GM18873 (cell line): ENCODE data around the gene PRELID1.
"Not testable (repeated sequence)": the region's sequence is repeated elsewhere in the genome, so short reads cannot be mapped to it uniquely, and the experiment has no call there.

Experiments used
- ATAC-seq: cut with Tn5 transposase; IDR thresholded peaks from one replicate; pipeline ENCODE4 v1.9.1; 2021; ENCODE audit warnings: mild to moderate bottlenecking, moderate library complexity, moderate number of reproducible peaks; ENCODE audit not compliant: unreplicated experiment, low FRiP score

The PRELID1 gene

DNA sequence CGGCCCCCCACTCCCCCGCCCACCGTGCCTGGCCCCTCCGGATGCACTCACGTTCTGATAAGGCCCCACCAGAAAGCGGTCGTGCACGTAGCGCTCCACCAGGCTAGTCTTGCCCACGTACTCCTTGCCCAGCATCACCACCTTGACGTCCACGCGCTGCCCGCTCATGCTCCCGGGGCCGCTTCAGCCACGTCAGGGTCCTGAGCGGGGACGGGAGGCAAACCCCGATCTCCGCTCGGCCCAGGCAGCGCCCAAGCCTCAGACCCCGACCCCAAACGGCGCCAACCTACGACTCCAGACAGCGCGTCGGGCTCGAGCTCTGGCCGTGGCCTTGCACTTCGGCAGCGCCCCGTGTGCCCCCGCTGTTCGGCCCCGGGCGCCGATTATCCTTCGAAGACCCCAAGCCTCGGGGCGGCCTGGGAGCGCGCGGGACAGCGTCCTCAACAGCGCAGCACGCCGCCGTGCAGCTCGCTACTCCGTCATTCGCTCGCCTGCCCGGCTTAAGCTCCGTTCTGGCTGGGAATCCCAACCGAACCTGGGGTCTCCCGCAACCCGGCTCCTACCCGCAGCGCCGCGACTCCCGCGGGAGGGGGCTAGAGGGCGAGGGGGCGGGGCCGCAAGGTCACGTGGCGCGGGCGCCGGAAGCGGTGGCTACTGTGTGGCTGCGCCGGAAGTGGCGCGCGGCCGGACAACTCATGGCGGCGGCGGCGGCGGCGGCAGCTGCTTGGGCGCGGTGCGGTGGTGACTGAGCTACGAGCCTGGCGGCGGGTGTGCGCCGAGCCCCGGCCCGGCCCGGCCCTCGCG, at the start of gene PRELID1, which contains the start of gene RAB24:
Gene PRELID1, plus strand, starts transcription at position 679 of the 804 bp plus-strand sequence. CDS start 187 bp downstream, outside the sequence.
Gene RAB24, minus strand, starts transcription at position 599 of the 804 bp plus-strand sequence. Its CDS starts 431 bp downstream, at position 168.
- ATAC-seq = peak; percentile 35

DNA sequence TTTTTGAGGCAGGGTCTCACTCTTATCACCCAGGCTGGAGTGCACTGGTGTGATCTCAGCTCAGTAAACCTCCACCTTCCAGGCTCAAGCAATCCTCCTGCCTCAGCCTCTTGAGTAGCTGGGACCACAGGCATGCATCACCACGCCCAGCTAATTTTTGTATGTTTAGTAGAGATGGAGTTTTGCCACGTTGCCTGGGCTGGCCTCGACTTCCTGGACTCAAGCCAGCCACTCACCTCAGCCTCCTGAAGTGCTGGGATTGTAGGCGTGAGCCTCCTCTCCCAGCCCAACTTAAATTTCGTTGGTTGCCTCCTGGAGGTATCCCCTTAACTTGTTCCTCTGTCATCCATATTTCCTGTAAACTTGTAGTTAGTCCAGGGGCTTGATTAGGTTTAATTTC, 47.3 kb upstream of the PRELID1 start:
- no peak for ATAC-seq

DNA sequence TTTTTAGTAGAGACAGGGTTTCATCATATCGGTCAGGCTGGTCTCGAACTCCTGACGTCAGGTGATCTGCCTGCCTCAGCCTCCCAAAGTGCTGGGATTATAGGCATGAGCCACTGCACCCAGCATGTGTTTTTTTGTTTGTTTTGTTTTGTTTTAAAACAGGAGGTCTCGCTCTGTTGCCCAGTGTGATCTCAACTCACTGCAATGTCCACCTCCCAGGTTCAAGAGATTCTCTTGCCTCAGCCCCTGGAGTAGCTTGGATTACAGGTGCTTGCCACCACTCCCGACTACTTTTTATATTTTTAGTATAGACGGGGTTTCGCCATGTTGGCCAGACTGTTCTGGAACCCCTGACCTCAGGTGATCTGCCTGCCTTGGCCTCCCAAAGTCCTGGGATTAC, 44.9 kb upstream of the PRELID1 start:
- not testable (repeated sequence) for ATAC-seq

DNA sequence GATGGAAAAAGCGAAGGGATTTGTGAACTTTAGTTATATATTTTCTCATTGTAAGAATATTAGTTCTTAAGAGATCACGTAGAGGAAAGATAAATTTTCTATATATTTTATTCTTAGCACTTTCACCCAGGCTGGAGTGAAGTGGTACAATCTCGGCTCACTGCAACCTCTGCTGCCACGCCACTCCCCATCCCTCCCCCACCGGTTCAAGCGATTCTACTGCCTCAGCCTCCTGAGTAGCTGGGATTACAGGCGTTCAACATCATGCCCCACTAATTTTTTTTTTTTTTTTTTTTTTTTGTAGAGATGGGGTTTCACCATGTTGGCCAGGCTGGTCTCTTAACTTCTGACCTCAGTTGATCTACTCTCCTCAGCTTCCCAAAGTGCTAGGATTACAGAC, 42.6 kb upstream of the PRELID1 start:
- no peak for ATAC-seq

DNA sequence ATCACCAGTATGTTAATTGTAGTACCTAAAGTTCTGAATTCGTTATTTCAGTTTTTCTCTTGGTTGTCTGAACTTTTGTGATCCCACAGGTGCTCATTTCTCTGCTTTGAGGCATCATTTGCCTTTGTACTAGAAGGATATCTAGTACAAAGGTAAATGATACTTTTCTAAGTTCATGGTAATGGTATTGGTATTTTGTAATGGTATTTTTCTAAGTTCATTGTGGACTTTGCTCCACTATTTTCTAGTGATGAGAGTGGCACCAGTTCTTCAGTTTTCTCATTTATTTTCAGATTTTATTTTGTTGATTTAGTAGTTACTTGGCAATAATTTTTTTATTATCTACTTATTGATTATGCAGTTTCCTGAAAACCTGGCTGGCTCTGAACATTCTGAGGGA, 42.1 kb upstream of the PRELID1 start:
- ATAC-seq = no peak

DNA sequence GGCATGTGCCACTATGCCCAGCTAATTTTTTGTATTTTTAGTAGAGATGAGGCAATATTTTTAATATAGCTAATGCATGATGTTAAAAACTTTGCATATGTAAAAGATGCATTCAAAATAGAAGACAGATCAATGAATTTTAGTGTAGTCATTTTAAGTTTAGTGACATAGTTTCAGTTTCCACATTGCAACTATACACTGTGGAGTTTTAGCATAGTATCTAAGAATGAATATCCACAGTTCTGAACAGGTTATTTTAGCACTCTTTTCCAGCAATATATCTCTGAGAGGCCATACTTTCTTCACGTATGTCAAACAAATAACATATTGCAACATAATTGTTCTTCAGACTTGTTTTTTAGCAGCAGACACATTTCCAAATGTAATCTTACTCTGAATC, 39.4 kb upstream of the PRELID1 start:
- no peak for ATAC-seq

DNA sequence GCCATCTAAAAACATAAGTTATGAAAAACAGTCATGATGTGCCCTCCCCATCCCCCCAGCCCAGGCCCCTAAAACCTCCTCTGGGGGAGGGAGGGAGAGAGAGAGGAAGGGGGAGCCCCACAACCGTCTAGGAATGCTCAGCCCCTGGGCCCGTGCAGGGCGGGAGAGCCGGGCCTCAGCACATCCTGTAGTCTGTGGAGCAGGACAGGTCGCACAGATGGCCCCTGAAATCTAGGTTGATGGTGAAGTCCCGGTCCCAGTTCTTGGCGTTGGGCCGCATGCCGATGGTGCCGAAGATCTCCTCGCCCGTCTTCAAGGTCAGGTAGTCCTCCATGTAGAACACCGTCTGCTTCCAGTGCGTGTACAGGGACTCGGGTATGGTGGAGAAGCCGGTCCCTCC, 38.2 kb upstream of the PRELID1 start:
- no peak for ATAC-seq

GRCh38 chr5:177269232-177269895, 34.2 kb upstream of the PRELID1 start:
- no peak for ATAC-seq

- no peak for ATAC-seq
Observed at GRCh38 chr5:177269976-177270375, 33.6 kb upstream of the PRELID1 start.

DNA sequence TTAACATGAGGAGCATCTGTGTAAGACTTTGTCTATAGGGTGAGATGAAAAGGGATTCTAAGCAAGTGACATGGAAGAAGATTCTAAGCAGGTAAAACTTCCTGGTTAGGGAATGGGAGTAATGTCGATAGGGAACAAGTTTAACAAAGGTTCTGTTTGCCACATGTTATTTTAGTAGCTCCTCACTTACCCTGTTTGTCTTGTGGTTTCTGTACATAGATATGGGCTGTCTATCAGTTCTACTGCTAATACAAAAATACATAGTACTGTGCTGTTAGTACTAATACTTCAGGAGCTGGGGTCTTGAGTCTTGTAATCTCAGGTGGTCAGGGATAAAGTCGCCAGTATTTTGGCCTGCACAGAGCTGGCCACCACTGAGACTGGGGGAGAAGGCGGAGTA, 32.9 kb upstream of the PRELID1 start:
- ATAC-seq = no peak

- no peak for ATAC-seq
Observed at GRCh38 chr5:177271113-177271512, 32.5 kb upstream of the PRELID1 start.

- no peak for ATAC-seq
Observed at GRCh38 chr5:177275883-177276282, 27.7 kb upstream of the PRELID1 start.

GRCh38 chr5:177276886-177277285, 26.7 kb upstream of the PRELID1 start:
- no peak for ATAC-seq

GRCh38 chr5:177288191-177288590, 15.4 kb upstream of the PRELID1 start:
- no peak for ATAC-seq

DNA sequence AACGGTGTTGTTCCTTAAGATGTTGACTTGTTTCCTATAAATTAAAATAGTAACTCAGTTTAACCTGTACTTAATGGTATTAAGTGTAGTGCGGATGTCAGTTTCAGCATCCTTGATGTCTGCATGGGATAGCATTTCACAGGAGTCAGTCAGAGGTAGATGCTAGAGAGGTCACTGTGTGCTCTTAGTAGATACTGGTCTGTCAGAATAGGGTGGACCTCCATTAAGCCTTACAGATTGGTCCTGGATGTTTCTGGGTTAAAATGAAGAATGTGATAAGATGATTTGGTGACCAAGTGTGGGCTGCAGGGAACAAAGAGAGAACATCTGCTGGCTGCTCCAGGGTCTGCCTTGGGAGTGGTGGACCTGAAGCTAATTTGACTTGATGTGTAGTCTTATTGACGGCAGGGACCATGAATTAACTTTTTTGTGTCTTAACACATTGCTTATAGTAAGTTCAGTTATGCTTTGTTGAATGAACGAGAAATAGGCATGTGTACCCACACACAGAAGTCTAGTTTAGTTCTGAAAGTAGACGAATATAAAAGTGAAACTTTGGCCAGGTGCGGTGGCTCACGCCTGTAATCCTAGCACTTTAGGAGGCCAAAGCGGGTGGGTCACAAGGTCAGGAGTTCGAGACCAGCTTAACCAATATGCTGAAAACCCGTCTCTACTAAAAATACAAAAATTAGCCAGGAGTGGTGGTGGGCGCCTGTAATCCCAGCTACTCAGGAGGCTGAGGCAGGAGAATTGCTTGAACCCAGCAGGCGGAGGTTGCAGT, 12.6 kb upstream of the PRELID1 start:
- ATAC-seq = no peak

GRCh38 chr5:177291735-177292134, 11.9 kb upstream of the PRELID1 start:
- no peak for ATAC-seq

GRCh38 chr5:177293819-177294581, 9.6 kb upstream of the PRELID1 start:
- ATAC-seq = no peak

GRCh38 chr5:177294632-177295031, 9.0 kb upstream of the PRELID1 start:
- no peak for ATAC-seq

DNA sequence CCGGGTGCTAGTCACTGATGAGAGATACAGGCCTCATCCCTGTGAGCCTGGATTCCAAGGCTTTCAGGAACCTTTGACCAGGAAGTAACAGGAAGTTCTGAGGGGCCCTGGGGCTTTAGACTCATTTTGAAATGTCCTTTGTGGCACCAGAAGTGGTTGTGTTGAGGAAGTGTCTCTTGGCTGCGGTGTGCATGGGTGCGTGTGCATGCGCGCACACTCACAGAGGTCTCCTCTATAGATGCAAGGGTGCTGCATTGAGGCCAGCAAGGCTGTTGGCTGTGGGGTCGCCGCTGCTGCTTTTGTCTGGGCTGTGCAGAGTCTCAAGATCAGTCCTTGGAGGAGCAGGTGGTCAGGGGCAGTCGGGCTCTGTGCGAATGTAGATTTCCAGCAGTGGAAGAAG, 7.7 kb upstream of the PRELID1 start:
- ATAC-seq = no peak

DNA sequence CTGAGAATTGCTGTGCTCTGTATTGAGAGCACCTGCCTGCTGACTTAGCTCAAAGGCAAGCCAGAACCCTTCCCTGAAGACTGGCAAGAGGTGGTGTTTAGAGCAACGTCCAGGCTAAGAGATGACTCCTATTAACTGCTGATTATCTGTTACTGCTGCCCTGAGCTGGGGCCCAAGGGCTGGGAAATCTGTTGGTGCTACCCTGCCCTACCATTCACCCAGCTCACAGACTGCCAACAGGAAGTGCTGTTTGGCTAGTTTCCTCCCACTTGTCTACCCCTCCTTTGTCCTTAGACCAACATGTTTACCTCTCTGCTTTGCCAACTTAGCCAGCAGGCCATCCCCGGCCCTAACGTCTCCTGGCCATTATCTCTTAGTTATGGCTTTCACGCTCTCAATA, 7.0 kb upstream of the PRELID1 start:
- no peak for ATAC-seq
